ENCODE data around the gene SKA1. TPM values are rescaled to one million over a fixed set of nuclear protein-coding genes. Genes with fewer than 3 reads are reported as not detected.

Gene SKA1
- total RNA-seq, 1 donor from 2014 or later = 28.9 TPM

Other genes with a start within 250 kb of the SKA1 start
- gene MYO5B, start 179.9 kb upstream of the SKA1 start, total RNA-seq = 0.25 and 0.40 TPM in 2 replicates
- gene CFAP53, start 108.6 kb upstream of the SKA1 start, total RNA-seq = 0.54 and 0.84 TPM in 2 replicates
- 65.2 and 77.2 TPM in 2 replicates for gene MBD1, start 93.5 kb upstream of the SKA1 start, total RNA-seq
- 101 and 108 TPM in 2 replicates for gene CXXC1, start 87.4 kb upstream of the SKA1 start, total RNA-seq
- 9.1 and 9.3 TPM in 2 replicates for gene MAPK4, start 185.0 kb downstream of the SKA1 start, total RNA-seq

All from neural crest cell (in vitro differentiated cells).